ENCODE measurements around the gene BST1. TPM values are rescaled to one million over a fixed set of nuclear protein-coding genes. Genes with fewer than 3 reads are reported as not detected.

The BST1 gene
- total RNA-seq, 1 experiment from 2014 or later: 3.0 TPM

DNA sequence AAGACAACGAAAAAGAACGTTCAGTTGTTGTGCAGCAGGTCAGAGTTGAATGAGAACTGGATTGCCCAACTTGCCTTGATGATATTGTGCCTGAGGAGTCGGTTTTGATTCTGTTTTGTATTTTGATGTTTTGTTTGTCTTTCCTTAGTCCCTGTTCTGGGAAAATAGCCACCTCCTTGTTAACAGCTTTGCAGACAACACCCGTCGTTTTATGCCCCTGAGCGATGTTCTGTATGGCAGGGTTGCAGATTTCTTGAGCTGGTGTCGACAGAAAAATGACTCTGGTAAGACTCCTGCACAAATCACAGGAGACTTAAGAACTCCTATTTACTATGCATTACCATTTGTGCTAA is 4.5 kb downstream of the BST1 start:
- Histone ChIP-seq H3K4me1 (ENCODE audit: control insufficient read depth, insufficient read depth, low read length) (peaks cover 3% of the 10 kb centered on the region; the same call in 1 of the 2 replicates), H3K27ac (ENCODE audit: low read length) (no peak overlapping the region), H3K4me3 (ENCODE audit: low read depth in 2 of 2, low read length in 2 of 2) (no peak overlapping the region), H3K9me3 (ENCODE audit: control insufficient read depth, insufficient read depth, low read depth, low read length) (no peaks in the 10 kb centered on the region), H3K36me3 (ENCODE audit: control insufficient read depth, insufficient read depth, low read length) (no peaks in the 10 kb centered on the region), H3K27me3 (ENCODE audit: control insufficient read depth, insufficient read depth, low read length) (no peaks in the 10 kb centered on the region)
- ChIA-PET CTCF (interaction anchor here (0.7 kb wide), 1 partner anchor 311 kb away, joined by 8 read pairs; no protein-coding TSS in a partner anchor), POLR2A (no interaction called here)
- no peak for DNase-seq (ENCODE audit: low read depth, low spot score)
- BruUV-seq (replicated peaks): no TSS peak
- TF ChIP-seq TCF7L2 (IDR thresholded peaks at IDR 0.05; ENCODE audit: low read depth, low read length): peak; percentile 41; the same call in 1 of the 2 replicates
- TF ChIP-seq, protein P1, sequence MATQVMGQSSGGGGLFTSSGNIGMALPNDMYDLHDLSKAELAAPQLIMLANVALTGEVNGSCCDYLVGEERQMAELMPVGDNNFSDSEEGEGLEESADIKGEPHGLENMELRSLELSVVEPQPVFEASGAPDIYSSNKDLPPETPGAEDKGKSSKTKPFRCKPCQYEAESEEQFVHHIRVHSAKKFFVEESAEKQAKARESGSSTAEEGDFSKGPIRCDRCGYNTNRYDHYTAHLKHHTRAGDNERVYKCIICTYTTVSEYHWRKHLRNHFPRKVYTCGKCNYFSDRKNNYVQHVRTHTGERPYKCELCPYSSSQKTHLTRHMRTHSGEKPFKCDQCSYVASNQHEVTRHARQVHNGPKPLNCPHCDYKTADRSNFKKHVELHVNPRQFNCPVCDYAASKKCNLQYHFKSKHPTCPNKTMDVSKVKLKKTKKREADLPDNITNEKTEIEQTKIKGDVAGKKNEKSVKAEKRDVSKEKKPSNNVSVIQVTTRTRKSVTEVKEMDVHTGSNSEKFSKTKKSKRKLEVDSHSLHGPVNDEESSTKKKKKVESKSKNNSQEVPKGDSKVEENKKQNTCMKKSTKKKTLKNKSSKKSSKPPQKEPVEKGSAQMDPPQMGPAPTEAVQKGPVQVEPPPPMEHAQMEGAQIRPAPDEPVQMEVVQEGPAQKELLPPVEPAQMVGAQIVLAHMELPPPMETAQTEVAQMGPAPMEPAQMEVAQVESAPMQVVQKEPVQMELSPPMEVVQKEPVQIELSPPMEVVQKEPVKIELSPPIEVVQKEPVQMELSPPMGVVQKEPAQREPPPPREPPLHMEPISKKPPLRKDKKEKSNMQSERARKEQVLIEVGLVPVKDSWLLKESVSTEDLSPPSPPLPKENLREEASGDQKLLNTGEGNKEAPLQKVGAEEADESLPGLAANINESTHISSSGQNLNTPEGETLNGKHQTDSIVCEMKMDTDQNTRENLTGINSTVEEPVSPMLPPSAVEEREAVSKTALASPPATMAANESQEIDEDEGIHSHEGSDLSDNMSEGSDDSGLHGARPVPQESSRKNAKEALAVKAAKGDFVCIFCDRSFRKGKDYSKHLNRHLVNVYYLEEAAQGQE (IDR thresholded peaks at IDR 0.05; ENCODE audit: insufficient read depth in 1 of 2, low read depth in 2 of 2, low read length in 1 of 2): no peak
- ATAC-seq: no peak
- in situ Hi-C loops (cut with HindIII; ENCODE audit: low pct_unique_long_range_greater_than_20kb, low sequenced_read_pairs) (no loop called here), intact Hi-C loops (cut with micrococcal nuclease; ENCODE audit: unreplicated experiment) (no loop called here)

DNA sequence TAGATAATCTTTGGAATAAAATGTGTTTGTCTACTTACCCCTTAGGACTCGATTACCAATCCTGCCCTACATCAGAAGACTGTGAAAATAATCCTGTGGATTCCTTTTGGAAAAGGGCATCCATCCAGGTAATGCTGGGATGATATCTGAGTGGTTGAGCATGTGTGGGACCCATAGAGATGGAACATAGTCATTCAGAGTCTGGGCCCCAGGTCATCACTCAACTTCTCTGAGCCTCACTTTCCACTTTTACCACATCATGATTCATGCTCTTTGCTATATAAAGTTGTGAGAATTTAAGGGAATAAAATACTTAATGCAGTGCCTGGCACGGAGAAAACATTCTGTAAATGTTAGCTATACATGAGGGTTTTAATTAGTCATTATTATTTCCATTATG is 8.9 kb downstream of the BST1 start:
- TF ChIP-seq POLR2AphosphoS5 (IDR thresholded peaks at IDR 0.05; ENCODE audit: low read depth, low read length) (no peak), TCF7L2 (IDR thresholded peaks at IDR 0.05; ENCODE audit: low read depth, low read length) (no peak), SIN3A (IDR thresholded peaks at IDR 0.05; ENCODE audit: borderline replicate concordance, insufficient read depth, low read depth, low read length) (no peak), CTCF (IDR thresholded peaks at IDR 0.05) (no peak)
- TF ChIP-seq, protein P1 (IDR thresholded peaks at IDR 0.05; ENCODE audit: insufficient read depth in 1 of 2, low read depth in 2 of 2, low read length in 1 of 2): no peak
- Histone ChIP-seq H3K36me3 (ENCODE audit: control insufficient read depth, insufficient read depth, low read length) (no peaks in the 10 kb centered on the region), H3K27ac (ENCODE audit: low read length) (no peak overlapping the region), H3K4me1 (ENCODE audit: control insufficient read depth, insufficient read depth, low read length) (no peaks in the 10 kb centered on the region; the same call in 1 of the 2 replicates), H3K27me3 (ENCODE audit: control insufficient read depth, insufficient read depth, low read length) (no peaks in the 10 kb centered on the region), H3K4me3 (ENCODE audit: low read depth in 2 of 2, low read length in 2 of 2) (no peak overlapping the region), H3K9me3 (ENCODE audit: control insufficient read depth, insufficient read depth, low read depth, low read length) (no peaks in the 10 kb centered on the region)
- in situ Hi-C loops (cut with HindIII; ENCODE audit: low pct_unique_long_range_greater_than_20kb, low sequenced_read_pairs): no loop called here
- ChIA-PET CTCF (no interaction called here), POLR2A (no interaction called here)
- ATAC-seq: no peak
- intact Hi-C loops (cut with micrococcal nuclease; ENCODE audit: unreplicated experiment): no loop called here
- BruUV-seq (replicated peaks): no TSS peak
- DNase-seq (ENCODE audit: low read depth, low spot score): no peak
